ENCODE measurements around the gene CCDC74B. TPM values are rescaled to one million over a fixed set of nuclear protein-coding genes. Genes with fewer than 3 reads are reported as not detected.
"Not testable (repeated sequence)": the region's sequence is repeated elsewhere in the genome, so short reads cannot be mapped to it uniquely, and the experiment has no call there.

CCDC74B gene
- total RNA-seq, 1 experiment from 2014 or later = 2.1 TPM

DNA sequence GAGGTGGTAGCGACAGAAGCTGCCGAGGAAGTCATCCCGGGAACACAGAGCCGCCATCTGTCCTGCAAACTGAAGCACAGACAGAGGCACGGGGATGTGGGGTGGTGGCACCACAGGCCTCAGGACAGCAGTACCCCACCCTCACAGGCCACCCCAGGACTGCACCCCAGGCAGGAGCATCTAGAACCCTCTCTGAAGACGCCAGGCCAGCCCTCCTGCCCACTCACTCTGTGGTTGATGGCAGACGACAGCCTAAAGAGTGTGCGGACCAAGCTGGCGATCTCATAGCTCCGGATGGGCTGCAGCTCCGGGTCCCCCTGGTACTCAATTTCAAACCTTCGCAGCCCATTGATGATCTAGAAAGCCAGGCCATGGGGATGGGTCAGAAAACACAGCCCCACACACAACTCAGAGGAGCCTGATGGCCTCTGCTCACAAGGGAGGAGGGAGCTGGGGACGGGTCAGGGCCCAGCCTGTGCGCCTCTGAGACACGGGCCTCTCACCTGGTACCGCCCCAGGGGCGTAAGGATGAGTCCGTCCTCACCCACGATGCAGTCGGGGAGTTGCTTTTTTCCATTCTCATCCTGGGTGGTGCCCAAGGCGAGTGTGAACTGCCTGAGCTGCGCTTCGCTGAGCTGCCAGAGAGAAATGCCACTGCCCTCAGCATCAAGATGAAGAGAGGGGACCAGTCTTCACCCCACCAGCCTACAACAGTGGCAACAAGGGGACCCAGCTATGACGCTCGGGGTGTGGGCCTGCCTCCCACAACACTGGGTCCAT, 8.1 kb upstream of the CCDC74B start:
- no TSS peak for BruUV-seq (replicated peaks)
- CTCF ChIA-PET = no interaction called here
- H3K4me1 Mint-ChIP-seq (ENCODE audit: low read depth, unreplicated experiment) = no peaks in the 10 kb centered on the region
- no peak for DNase-seq
- H3K27ac Mint-ChIP-seq (ENCODE audit: unreplicated experiment) = no peak overlapping the region
- TF ChIP-seq CTCF (IDR thresholded peaks at IDR 0.05; ENCODE audit: unreplicated experiment) = no peak
- intact Hi-C loops (cut with micrococcal nuclease; ENCODE audit: unreplicated experiment) = no loop called here
- peaks cover 18% of the 10 kb centered on the region for H3K36me3 Mint-ChIP-seq (ENCODE audit: insufficient read depth, unreplicated experiment)
- no peaks in the 10 kb centered on the region for H3K9me3 Mint-ChIP-seq (ENCODE audit: low read depth, unreplicated experiment)
- H3K27me3 Mint-ChIP-seq (ENCODE audit: unreplicated experiment) = no peaks in the 10 kb centered on the region
- H3K4me3 Mint-ChIP-seq (ENCODE audit: low read depth, unreplicated experiment) = no peak overlapping the region

DNA sequence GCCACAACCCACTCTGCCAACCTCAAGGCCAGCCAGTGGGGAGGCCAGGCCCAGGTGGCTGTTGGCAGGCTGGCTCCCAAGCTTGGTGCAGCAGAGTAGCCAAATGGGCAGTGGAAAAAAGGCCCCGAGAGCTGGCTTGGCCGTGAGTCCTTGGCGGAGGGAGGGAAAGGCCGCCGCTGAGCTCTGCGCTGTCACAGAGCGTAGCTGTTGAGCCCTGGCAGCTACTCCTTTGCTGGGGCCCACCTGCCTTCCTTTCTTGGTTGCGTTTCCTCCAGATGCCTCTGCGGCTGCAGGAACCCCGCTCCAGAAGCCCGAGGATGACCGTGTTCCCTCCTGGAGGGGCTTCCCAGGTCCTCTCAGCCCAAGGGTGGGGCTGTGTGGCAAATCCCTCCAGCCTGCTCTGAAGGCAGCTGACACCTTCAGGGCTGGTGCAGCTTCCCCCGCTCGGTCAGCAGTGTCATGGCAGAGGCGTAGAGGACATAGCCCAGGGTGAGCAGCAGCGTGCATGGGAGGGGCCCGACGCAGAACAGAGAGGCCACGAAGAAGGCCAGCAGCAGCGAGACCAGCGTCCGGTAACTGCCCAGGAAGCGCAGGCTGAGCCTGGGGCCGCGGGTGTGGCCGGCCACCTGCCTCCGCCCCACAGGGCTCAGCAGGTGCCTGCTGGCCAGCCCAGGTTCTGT, 7.4 kb upstream of the CCDC74B start:
- H3K4me3 Mint-ChIP-seq (ENCODE audit: low read depth, unreplicated experiment); intact Hi-C loops (cut with micrococcal nuclease; ENCODE audit: unreplicated experiment); H3K27ac Mint-ChIP-seq (ENCODE audit: unreplicated experiment); BruUV-seq (replicated peaks); CTCF ChIA-PET; H3K27me3 Mint-ChIP-seq (ENCODE audit: unreplicated experiment); H3K9me3 Mint-ChIP-seq (ENCODE audit: low read depth, unreplicated experiment); H3K4me1 Mint-ChIP-seq (ENCODE audit: low read depth, unreplicated experiment); DNase-seq: not testable (repeated sequence)
- peaks cover 18% of the 10 kb centered on the region for H3K36me3 Mint-ChIP-seq (ENCODE audit: insufficient read depth, unreplicated experiment)

DNA sequence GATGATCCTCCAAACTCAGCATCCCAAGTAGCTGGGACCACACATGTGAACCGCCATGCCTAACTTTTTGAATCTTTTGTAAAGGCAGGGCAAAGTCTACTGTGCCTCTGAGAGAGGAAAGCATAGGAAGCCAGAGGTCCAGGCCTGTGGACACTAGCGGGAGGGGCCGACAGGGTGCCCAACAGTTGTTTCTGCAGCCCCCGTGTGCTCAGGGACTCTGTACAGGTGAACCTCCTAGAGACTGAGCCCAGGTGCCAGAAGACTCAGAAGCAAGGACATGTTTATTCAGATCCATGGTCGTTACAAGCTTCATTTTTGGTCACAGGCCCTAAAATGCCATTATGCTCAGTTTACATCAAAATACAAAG, 6.2 kb upstream of the CCDC74B start:
- H3K36me3 Mint-ChIP-seq (ENCODE audit: insufficient read depth, unreplicated experiment) = peaks cover 18% of the 10 kb centered on the region
- H3K4me1 Mint-ChIP-seq (ENCODE audit: low read depth, unreplicated experiment); BruUV-seq (replicated peaks); H3K9me3 Mint-ChIP-seq (ENCODE audit: low read depth, unreplicated experiment); CTCF ChIA-PET; DNase-seq; H3K4me3 Mint-ChIP-seq (ENCODE audit: low read depth, unreplicated experiment); intact Hi-C loops (cut with micrococcal nuclease; ENCODE audit: unreplicated experiment); H3K27me3 Mint-ChIP-seq (ENCODE audit: unreplicated experiment); H3K27ac Mint-ChIP-seq (ENCODE audit: unreplicated experiment): not testable (repeated sequence)

DNA sequence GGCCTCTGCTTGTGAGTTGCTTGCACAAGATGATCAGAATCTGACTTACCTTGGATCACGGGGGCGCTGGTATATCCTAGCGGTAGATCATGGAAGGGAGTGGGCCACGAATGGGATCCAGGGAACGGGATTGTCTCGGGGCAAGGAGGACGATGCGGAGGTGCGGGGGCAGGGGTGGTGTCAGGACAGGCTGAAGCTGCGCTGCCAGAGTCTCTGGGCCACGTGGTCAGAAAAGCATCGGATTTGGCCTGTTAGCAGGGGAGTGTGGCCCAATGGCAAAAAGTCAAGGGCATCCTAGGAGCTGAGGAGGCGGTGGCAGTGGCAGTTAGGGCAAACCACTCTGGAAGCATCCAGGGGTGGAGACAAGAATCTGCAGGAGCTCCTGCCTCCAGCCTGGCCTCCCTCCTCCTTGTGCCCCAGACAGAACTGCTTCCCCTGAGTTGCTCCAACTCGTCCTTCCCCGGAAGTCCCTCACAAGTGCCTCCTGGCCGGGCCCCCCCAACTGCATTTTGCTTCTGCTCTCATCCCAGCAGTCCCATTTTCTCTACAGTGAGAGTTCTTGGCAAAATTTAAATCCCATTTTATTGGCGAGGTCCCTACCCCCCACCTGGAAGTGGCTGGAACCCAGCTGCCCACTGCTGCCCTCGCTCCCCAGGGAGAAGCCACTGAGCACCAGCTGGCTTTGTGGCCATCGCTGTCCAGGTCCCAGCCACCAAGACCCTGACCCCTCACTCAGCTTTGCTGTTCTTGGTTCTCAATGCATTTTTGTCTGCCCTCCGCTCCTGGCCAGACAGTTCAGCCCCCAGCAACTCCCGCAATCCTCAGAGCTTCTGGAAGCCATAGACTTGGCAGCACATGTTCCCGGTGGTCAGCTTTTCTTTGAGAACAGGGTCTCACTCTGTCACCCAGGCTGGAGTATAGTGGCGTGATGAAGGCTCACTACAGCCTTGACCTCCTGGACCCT, 5.6 kb upstream of the CCDC74B start:
- no peaks in the 10 kb centered on the region for H3K9me3 Mint-ChIP-seq (ENCODE audit: low read depth, unreplicated experiment)
- CTCF ChIA-PET = interaction anchor here (0.6 kb wide), 1 partner anchor 1940 kb away, joined by 3 read pairs; no protein-coding TSS in a partner anchor
- H3K27ac Mint-ChIP-seq (ENCODE audit: unreplicated experiment) = no peak overlapping the region
- DNase-seq = no peak
- no peaks in the 10 kb centered on the region for H3K27me3 Mint-ChIP-seq (ENCODE audit: unreplicated experiment)
- intact Hi-C loops (cut with micrococcal nuclease; ENCODE audit: unreplicated experiment) = no loop called here
- no peaks in the 10 kb centered on the region for H3K4me1 Mint-ChIP-seq (ENCODE audit: low read depth, unreplicated experiment)
- no TSS peak for BruUV-seq (replicated peaks)
- TF ChIP-seq CTCF (IDR thresholded peaks at IDR 0.05; ENCODE audit: unreplicated experiment) = no peak
- H3K4me3 Mint-ChIP-seq (ENCODE audit: low read depth, unreplicated experiment) = no peak overlapping the region
- H3K36me3 Mint-ChIP-seq (ENCODE audit: insufficient read depth, unreplicated experiment) = peaks cover 18% of the 10 kb centered on the region

DNA sequence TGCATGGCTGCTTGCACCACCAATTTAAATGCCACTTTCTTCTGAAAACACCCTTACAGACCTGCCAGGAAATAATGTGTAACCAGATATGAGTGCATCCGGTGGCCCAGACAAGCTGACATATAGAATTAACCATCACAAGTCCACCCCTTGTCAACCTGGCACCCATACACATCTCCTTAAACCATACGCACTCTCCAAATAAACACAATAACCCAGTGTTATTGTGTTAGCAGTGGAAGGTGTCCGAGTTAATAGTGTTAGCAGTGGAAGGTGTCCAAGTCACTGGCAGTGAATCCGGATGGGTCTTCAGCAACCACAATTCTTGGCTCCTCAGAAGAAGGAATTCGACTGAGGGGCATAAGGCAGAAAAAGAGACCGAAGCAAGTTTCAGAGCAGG, 3.6 kb upstream of the CCDC74B start:
- BruUV-seq (replicated peaks); CTCF ChIA-PET: not testable (repeated sequence)

GRCh38 chr2:130143266-130144039, 1.5 kb downstream of the CCDC74B start:
- BruUV-seq (replicated peaks); H3K36me3 Mint-ChIP-seq (ENCODE audit: insufficient read depth, unreplicated experiment); H3K9me3 Mint-ChIP-seq (ENCODE audit: low read depth, unreplicated experiment); CTCF ChIA-PET; DNase-seq; H3K27ac Mint-ChIP-seq (ENCODE audit: unreplicated experiment); intact Hi-C loops (cut with micrococcal nuclease; ENCODE audit: unreplicated experiment); H3K4me1 Mint-ChIP-seq (ENCODE audit: low read depth, unreplicated experiment): not testable (repeated sequence)
- H3K27me3 Mint-ChIP-seq (ENCODE audit: unreplicated experiment) = peaks cover 11% of the 10 kb centered on the region
- H3K4me3 Mint-ChIP-seq (ENCODE audit: low read depth, unreplicated experiment) = peak overlapping the region; percentile 22

More for the DNA sequence above, 3.6 kb upstream of the CCDC74B start:
- H3K27ac Mint-ChIP-seq (ENCODE audit: unreplicated experiment); H3K27me3 Mint-ChIP-seq (ENCODE audit: unreplicated experiment); H3K4me1 Mint-ChIP-seq (ENCODE audit: low read depth, unreplicated experiment); intact Hi-C loops (cut with micrococcal nuclease; ENCODE audit: unreplicated experiment); H3K4me3 Mint-ChIP-seq (ENCODE audit: low read depth, unreplicated experiment); DNase-seq; H3K9me3 Mint-ChIP-seq (ENCODE audit: low read depth, unreplicated experiment): not testable (repeated sequence)
- peaks cover 13% of the 10 kb centered on the region for H3K36me3 Mint-ChIP-seq (ENCODE audit: insufficient read depth, unreplicated experiment)

DNA sequence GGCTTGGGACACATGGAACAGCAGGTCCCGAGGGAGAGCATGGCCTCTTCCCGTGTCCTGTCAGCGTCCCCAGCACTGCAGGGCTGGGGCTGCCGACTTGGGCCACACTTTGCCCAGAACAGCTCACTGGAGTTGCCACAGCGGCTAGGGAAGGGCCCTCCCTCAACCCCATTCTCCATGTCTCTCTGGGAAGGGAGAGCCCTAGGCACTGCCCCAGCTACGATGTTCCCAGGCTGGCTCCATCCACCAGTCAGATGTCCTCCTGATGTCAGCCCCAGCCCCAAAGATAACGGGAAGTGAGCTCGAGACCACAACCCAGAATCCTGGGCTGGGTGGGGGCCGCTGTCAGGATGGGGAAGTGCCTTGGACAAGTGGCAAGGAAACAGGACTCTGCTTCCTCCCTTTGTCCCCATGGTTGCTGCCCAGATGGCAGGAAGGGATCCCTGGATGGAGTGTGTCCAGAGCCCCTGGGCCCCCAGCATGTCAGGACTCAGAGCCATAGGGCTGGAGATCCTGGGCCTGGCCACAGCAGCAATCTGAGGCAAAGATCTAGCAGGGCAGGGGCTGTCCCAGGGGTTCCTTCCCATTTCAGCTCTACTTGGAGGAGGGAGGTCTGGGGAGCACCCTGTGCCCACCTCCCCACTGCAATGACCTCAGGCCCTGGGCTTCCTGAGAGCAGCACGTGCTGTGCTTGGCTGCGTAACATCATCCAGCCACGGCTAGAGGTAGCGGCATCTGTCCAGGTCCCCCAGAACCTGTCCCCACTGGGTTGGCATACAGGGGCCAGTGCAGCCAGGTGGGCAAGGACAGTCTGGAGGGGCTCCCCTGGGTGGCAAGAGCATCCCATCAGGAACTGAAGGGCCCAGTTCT, 2.3 kb downstream of the CCDC74B start:
- H3K4me1 Mint-ChIP-seq (ENCODE audit: low read depth, unreplicated experiment); H3K9me3 Mint-ChIP-seq (ENCODE audit: low read depth, unreplicated experiment); BruUV-seq (replicated peaks); H3K27ac Mint-ChIP-seq (ENCODE audit: unreplicated experiment); intact Hi-C loops (cut with micrococcal nuclease; ENCODE audit: unreplicated experiment); H3K4me3 Mint-ChIP-seq (ENCODE audit: low read depth, unreplicated experiment); DNase-seq; H3K36me3 Mint-ChIP-seq (ENCODE audit: insufficient read depth, unreplicated experiment); CTCF ChIA-PET: not testable (repeated sequence)
- peaks cover 11% of the 10 kb centered on the region for H3K27me3 Mint-ChIP-seq (ENCODE audit: unreplicated experiment)
